Heart left ventricle (tissue), 16 donors: Measurements from ENCODE around the gene MAPKAPK5. TPM values are rescaled to one million over a fixed set of nuclear protein-coding genes. Genes with fewer than 3 reads are reported as not detected.

Experiments used
- ATAC-seq, 4 donors: fragments of 200-7000 bp; cut with Tn5 transposase; one replicate each; pipeline ENCODE4 v1.9.1; 2020 to 2022; ENCODE audit warnings: moderate library complexity in 4 of 4, mild to moderate bottlenecking in 3 of 4, moderate number of reproducible peaks in 1 of 4
- DNase-seq, 5 donors: peaks; one replicate each; pipeline ENCODE4 v3.0.0-alpha.2; 2020
- H3K27ac ChIP-seq, 12 donors: fragments of 200-600 bp; sonication (generic) in 4 of 12; one replicate each; pipeline versions ENCODE4 v1.5.0 to v1.8.0; 2016 to 2022; ENCODE audit warnings: mild to moderate bottlenecking in 2 of 12
- H3K27me3 ChIP-seq, 9 donors: fragments of 200-600 bp; sonication (generic) in 2 of 9; one replicate each; pipeline versions ENCODE4 v1.5.1 to v1.8.0; 2016 to 2022; ENCODE audit warnings: mild to moderate bottlenecking in 3 of 9
- H3K36me3 ChIP-seq, 9 donors: fragments of 200-600 bp; sonication (generic) in 2 of 9; one replicate each; pipeline versions ENCODE4 v1.5.0 to v1.8.0; 2018 to 2022; ENCODE audit warnings: mild to moderate bottlenecking in 2 of 9
- H3K4me1 ChIP-seq, 12 donors: fragments of 200-600 bp; sonication (generic) in 4 of 12; one replicate each; pipeline versions ENCODE4 v1.5.0 to v1.8.0; 2016 to 2022; ENCODE audit warnings: mild to moderate bottlenecking in 3 of 12
- H3K4me3 ChIP-seq, 12 donors: fragments of 200-600 bp; sonication (generic) in 4 of 12; one replicate each; pipeline versions ENCODE4 v1.5.0 to v1.8.0; 2017 to 2022; ENCODE audit warnings: mild to moderate bottlenecking in 9 of 12, moderate library complexity in 4 of 12
- H3K9me3 ChIP-seq, 12 donors: fragments of 200-600 bp; sonication (generic) in 4 of 12; one replicate each; pipeline versions ENCODE4 v1.5.0 to v1.8.0; 2016 to 2022; ENCODE audit warnings: mild to moderate bottlenecking in 1 of 12
- POLR2A ChIP-seq, 2 donors: fragments of 450-650 bp; IDR thresholded peaks; one replicate each; pipeline ENCODE4 v1.6.1; 2017; ENCODE audit warnings: antibody characterized with exemption in 2 of 2, mild to moderate bottlenecking in 2 of 2, moderate library complexity in 2 of 2
- WGBS, 4 donors: extraction: QIAGEN DNeasy Blood & Tissue Kit in 2 of 4; methylation state at CpG; one replicate each; pipeline versions ENCODE4 v1.1.5 to v1.1.7; 2013 to 2018; 5-methylcytosine and 5-hydroxymethylcytosine counted together
- intact Hi-C, 10 donors: fragments of 100-400 bp; cut with DNase I; formaldehyde crosslinking; loops; one replicate each; pipeline versions ENCODE4 v1.11.1 to v1.14.2; 2022
- polyA plus RNA-seq, 2 donors: library from polyadenylated mRNA; stranded (reverse); fragments of 200-250 nt; gene quantifications; one replicate each; pipeline ENCODE4 v1.2.3, GENCODE V29; 2013
- total RNA-seq, 9 donors: library from RNA; depleted of rRNA in 2 of 9; stranded (reverse); fragments of >200 nt in 2 of 9; fragmentation: NEBNext Ultra II Directional in 3 of 9; extraction: Animal tissue kit (Norgen Biotek cat#: 25700) in 3 of 9; gene quantifications; one replicate each; pipeline versions ENCODE4 v1.1.0 to v1.2.4, GENCODE V29; 2016 to 2023
- TF ChIP-seq, protein P1 (sequence below), 12 donors: fragments of 200-600 bp; sonication (generic) in 4 of 12; IDR thresholded peaks; one replicate each; pipeline versions ENCODE4 v1.5.0 to v1.8.0; 2018 to 2022; ENCODE audit warnings: antibody characterized with exemption in 12 of 12, mild to moderate bottlenecking in 5 of 12
- donor health status: ischemic (EF 13 %, LVEDD 7.1; RV severe dilation, severe dysfunction).
- donor health status: healthy with polysubstance abuse.
- donor health status: DM: no; HTN: yes; CAD: no.
- donor health status: DM: no; HTN: no; CAD: no.
- donor health status: ischemic (EF 25% LVEDD 6.9; RV normal size, moderate dysfunction).
- donor health status: ischemic (EF 25% LVEDD 5.7; RV mildly dilated, moderate dysfunction).
- donor health status: healthy.
- donor health status: DM: yes; HTN: yes; CAD: no.
- donor health status: ischemic (EF 35%, LVEDD 5.7; RV mildly dilated, moderate dysfunction).
- donor health status: nonischemic (EF 11% LVEDD 7.7; RV severe dilation, severe dysfunction).
- donor health status: DM: yes; HTN: yes; CAD: no.
- donor health status: PGD.
- donor health status: ischemic (EF 29% LVEDD 5.4; RV normal size, mild dysfunction).
- donor health status: nonischemic (EF 23%, LVEDD 6.1; RV moderate dilation, normal function).

Gene MAPKAPK5
- total and polyA plus RNA-seq, 11 donors = 8.0 to 28.7 (median 25.2) TPM

DNA sequence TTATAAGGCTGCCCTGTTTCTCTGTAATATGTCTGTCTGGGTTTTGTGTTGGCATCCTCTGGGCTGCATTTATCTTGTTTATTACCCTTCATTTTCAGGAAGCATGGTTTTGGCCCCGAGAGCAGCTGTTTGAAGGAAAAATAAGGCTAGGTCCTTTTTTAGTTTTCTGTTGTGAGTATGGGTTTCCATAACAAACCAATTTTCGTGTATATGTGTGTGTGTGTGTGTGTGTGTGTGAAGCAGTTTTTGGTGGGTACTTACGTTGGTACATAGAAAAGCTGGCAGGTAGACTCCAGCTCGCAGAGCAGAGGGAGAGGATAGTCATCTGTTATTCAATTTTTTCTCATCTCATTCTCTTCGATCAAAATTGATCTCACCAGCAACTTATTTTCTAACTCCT, 52.5 kb downstream of the MAPKAPK5 start:
- DNase-seq (no peak), ATAC-seq (no peak)
- Histone ChIP-seq H3K4me1 (no peaks in the 10 kb centered on the region), H3K27ac (no peak overlapping the region), H3K27me3 (no peaks in the 10 kb centered on the region), H3K4me3 (no peak overlapping the region), H3K9me3 (no peaks in the 10 kb centered on the region), H3K36me3 (peaks cover 0 to 92% (median 72%) of the 10 kb centered on the region in 9 donors)
- TF ChIP-seq POLR2A (IDR thresholded peaks at IDR 0.05) = no peak
- TF ChIP-seq, protein P1, sequence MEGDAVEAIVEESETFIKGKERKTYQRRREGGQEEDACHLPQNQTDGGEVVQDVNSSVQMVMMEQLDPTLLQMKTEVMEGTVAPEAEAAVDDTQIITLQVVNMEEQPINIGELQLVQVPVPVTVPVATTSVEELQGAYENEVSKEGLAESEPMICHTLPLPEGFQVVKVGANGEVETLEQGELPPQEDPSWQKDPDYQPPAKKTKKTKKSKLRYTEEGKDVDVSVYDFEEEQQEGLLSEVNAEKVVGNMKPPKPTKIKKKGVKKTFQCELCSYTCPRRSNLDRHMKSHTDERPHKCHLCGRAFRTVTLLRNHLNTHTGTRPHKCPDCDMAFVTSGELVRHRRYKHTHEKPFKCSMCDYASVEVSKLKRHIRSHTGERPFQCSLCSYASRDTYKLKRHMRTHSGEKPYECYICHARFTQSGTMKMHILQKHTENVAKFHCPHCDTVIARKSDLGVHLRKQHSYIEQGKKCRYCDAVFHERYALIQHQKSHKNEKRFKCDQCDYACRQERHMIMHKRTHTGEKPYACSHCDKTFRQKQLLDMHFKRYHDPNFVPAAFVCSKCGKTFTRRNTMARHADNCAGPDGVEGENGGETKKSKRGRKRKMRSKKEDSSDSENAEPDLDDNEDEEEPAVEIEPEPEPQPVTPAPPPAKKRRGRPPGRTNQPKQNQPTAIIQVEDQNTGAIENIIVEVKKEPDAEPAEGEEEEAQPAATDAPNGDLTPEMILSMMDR (IDR thresholded peaks at IDR 0.05) = no peak
- intact Hi-C loops = no loop called here
- WGBS, 4 donors = 83 to 92% (median 89%) methylated on average over 5 of the region's 5 CpGs

DNA sequence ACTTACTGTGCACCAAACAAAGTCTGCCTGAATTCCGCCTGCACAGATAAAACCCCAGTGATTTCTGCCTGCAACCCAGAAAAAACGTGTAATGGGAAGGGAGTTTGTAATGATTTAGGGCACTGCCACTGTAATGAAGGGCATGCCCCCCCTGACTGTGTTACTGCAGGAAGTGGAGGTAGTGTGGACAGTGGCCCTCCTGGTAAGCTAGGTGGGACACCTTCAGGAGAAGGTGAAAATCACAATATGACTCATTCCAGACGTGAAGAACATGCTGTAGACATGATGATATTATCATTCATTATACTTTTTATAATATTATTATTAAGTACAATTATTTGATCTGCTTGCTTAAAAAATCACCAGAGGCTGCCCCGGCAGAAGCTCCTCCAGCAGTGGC, 59.2 kb downstream of the MAPKAPK5 start:
- Histone ChIP-seq H3K36me3 (peaks cover 0 to 47% (median 21%) of the 10 kb centered on the region in 9 donors), H3K4me1 (no peaks in the 10 kb centered on the region), H3K27ac (no peak overlapping the region), H3K9me3 (peaks cover 0 to 4% (median 0%) of the 10 kb centered on the region in 12 donors), H3K4me3 (no peak overlapping the region), H3K27me3 (no peaks in the 10 kb centered on the region)
- TF ChIP-seq POLR2A (IDR thresholded peaks at IDR 0.05) = no peak
- TF ChIP-seq, protein P1 (IDR thresholded peaks at IDR 0.05) = no peak
- intact Hi-C loops = no loop called here
- DNase-seq = no peak
- ATAC-seq = no peak
- 80 to 88% (median 86%) methylated on average over 4 of the region's 4 CpGs for WGBS, 4 donors

DNA sequence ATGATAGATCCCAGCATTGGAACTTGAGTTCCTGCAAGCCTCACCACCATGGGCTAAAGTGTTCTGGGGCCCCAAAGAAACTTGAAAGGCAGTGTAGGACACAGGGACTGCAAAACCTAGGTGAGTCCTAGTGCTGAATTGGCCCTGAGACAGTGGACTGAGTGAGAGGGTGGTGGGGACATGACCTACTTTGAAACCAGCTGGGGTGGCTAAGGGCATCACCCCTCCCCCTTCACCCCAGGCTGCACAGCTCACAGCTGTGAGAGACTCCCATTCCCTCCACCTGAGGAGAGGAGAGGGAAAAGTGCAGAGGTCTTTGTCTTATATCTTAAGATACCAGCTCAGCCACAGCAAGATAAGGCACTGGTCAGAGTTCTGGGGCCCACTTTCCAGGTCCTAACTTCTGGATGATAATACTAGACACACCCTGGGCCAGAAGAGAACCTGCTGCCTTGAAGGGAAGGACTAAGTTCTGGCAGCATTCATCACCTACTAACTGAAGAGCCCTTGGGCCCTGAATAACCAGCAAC, 62.5 kb downstream of the MAPKAPK5 start:
- H3K27me3 ChIP-seq = no peaks in the 10 kb centered on the region
- ATAC-seq (peak; percentile 15 to 37 (median 20)), DNase-seq (no peak)
- H3K9me3 ChIP-seq = peaks cover 0 to 22% (median 1%) of the 10 kb centered on the region in 12 donors
- H3K4me3 ChIP-seq = no peak overlapping the region
- H3K36me3 ChIP-seq = peaks cover 0 to 32% (median 4%) of the 10 kb centered on the region in 9 donors
- H3K27ac ChIP-seq = no peak overlapping the region
- TF ChIP-seq, protein P1 (IDR thresholded peaks at IDR 0.05) = no peak
- TF ChIP-seq POLR2A (IDR thresholded peaks at IDR 0.05) = no peak
- intact Hi-C loops = no loop called here
- no peaks in the 10 kb centered on the region for H3K4me1 ChIP-seq

DNA sequence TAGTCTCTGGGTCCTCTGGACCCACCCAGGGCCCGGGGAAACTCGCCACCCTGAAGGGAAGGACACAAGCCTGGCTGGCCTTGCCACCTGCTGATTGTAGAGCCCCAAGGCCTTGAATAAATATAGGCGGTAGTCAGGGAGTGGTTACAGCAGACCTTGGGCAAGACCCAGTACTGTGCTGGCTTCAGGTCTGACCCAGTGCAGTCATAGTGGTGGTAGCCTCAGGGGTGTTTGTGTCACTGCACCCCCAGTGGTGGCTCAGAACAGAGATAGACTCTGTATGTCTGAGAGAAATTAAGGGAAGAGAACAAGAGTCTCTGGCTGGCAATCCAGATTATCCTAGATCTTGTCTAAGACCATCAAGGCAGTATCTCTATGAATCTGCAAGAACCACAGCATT, 63.5 kb downstream of the MAPKAPK5 start:
- ATAC-seq (peak in 1 of 4 donors; percentile 18), DNase-seq (no peak)
- intact Hi-C loops = no loop called here
- Histone ChIP-seq H3K4me1 (no peaks in the 10 kb centered on the region), H3K9me3 (peaks cover 0 to 31% (median 1%) of the 10 kb centered on the region in 12 donors), H3K27me3 (no peaks in the 10 kb centered on the region), H3K4me3 (no peak overlapping the region), H3K27ac (no peak overlapping the region), H3K36me3 (peaks cover 0 to 27% (median 3%) of the 10 kb centered on the region in 9 donors)
- 95 to 100% (median 98%) methylated on average over 3 of the region's 3 CpGs for WGBS, 4 donors
- TF ChIP-seq, protein P1 (IDR thresholded peaks at IDR 0.05) = no peak
- no peak for TF ChIP-seq POLR2A (IDR thresholded peaks at IDR 0.05)
